M059J (cell line): ENCODE data around the gene SORL1. TPM values are rescaled to one million over a fixed set of nuclear protein-coding genes. Genes with fewer than 3 reads are reported as not detected.

Experiments
- DNase-seq: peaks from one replicate; pipeline ENCODE4 v3.0.0-alpha.2; 2012; ENCODE audit warnings: low read depth
- total RNA-seq: library from RNA; depleted of rRNA; stranded (reverse); fragments of >200 nt; shearing (Covaris generic); gene quantifications from 2 replicates; pipeline ENCODE4 v1.2.3, GENCODE V29; 2014

SORL1 gene
- total RNA-seq, 1 experiment from 2014 or later: 3.0 TPM

DNA sequence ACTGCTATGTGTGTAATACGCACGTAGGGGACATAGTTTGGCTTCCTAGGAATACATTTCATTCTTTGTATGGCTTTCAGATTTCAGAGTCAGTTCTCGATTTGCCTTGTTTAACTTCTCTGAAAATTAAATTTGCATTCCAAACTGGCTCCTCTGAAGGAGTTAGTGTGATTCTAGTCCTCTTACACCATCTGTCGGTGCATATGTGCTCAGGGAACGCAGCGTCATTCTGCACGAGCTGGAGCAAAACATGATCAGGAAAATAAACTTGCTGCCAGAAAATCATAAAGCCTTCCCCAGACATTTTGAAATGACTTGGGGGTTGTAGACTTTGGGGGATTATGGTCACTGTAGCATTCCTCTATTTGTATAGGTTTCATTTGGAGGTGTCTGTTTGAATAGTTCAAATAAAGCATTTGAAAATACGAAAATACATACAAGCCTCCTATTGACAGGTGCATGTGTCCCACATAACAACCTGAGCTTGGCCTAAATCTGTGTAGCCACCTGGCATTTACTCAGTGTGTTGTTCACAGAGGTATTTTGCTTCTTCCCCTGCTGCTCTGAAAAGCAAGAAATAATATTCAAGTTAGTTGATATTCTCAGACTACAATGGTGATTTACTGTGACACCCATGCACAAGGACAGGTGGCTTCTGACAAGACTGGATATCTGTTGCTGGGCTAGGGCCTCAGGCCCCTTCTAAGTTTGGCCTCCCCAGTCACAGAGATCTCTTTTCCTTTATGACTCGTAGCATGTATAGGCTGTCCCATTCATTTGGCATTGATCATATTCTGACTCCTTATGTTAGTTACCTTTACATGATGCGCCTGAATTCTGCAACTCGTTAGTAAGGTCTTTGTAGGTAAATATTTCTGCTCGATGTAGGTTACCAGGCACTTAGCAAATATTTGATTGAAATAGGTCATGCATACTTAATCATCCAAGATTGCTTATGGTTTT lies 82.3 kb downstream of the SORL1 start:
- DNase-seq: peak; percentile 27

DNA sequence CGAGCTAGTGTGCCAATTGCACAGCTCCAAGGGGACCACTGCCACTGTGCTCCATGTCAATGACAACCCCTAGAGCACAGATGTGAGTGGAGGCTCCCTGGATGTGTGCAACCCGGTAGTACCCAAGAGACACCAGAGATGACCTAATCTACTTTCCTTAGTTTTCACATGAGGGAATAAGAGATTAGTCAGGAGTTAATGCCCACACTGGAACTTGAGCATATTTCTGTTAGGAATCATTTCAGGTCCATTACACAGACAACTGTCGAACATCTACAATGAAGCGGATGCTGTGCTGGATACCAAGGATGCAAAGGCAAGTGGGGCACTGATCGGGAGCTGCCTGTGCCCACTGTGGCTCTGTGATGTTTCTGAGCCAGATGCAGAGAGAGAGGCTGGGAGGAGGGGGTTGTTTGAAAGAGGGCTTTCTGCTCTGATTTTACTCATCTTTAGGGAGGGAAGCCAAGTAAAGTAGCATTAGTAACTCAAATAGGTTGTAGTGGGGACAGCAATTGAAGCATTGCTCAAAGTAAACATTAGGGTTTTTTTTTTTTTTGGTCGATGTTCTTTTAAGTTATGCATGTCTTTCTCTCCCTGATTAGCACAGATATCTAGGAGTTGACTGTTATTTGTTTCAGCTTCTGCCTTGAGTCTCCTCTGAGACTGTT lies 83.1 kb downstream of the SORL1 start:
- DNase-seq: peak; percentile 39

DNA sequence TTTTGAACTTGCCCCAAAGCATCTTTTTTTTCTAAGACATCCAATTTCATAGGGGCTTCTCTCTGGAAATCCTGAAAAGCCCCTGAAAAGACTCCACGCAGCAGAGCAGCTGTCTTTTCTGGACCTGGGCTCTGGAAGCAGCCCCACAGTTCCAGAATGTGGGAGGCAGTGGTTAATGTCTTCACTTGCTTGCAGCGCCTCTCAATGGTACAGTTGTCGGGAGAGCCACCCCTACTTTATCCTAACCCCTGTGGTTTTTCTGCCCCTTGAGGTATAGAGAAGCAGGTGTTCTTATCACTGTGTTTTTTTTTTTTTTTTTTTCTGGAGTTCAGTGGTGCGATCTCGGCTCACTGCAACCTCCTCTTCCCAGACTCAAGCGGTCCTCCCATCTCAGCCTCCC lies 84.0 kb downstream of the SORL1 start:
- no peak for DNase-seq

DNA sequence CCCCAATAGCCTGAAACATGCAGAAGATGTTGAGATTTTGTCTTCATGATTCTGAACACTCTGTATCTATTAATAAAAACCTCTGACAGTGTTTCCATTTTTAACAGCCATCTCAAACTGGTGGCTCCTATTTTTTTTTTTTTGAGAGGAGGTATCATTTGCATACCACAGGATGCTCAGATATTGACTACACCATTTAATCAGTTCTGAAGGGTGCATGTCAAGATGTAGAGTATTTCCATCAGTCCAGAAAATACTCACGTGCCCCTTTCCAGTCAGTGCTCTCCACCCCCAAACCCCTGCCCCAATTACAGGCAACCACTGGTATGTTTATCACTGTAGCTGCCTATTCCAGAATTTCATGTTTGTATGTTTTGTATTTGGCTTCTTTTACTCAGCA lies 85.9 kb downstream of the SORL1 start:
- DNase-seq: no peak

DNA sequence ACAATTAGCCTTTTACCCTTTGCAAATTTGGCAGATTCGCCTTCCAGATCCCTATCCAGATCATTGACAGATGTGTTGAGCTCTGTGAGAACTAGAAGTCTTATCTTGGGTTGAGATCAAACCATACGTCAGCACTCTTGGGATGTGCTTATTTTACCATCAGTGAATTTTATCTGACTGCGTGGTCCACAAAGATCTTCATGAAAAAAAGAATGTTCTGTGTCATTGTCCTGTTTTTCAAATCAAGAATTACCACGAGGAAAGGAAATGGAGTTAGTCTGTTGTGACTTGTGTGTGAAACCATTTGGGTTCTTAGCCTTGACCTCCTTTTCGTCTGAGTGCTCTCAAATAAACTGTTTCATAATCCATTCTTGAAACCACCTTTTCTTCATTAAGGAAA lies 86.9 kb downstream of the SORL1 start:
- DNase-seq: no peak

DNA sequence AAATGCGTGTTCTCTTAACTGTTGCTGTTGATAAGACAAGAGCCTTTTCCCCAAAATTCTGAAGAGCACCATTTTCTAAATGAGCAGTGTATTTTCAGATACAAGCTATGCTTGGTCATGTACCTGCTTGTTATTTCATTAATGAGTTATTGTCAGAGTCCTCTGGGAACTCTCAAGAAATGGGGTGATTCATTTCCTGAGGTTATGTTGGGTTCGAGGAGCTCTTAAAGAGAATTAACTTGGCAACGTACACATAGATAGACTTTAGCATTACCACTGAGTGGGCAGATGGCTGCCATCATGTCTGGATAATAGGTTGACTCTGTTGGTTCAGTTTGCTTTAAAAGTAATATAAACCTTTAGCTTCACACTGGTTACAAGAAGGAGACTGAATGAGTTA lies 88.5 kb downstream of the SORL1 start:
- peak; percentile 70 for DNase-seq

DNA sequence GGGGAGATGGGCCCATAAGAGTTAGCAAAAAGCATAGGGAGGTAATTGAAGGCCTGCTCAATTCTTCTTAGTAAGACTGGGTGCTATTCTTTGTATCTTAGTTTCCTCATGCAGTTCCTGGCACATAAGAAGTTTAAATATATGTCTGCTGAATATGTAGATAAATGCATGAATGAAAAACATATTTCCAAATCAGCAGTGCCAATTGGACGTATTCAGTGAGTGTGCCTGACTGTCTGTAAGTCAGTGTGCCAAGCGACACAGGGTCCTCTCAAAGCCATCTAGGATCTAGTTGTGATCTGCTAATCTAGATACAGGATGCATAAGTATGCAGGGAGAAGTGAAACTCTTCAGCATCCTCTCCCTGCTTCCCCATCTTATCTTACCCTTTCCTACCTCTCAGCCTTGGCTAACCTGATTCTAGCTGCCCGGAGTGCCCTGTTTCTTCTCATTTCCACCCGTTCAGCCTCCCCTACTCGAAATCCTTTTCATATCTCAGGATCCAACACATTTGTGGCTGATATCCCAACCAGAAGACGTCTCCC lies 91.8 kb downstream of the SORL1 start:
- DNase-seq: no peak

DNA sequence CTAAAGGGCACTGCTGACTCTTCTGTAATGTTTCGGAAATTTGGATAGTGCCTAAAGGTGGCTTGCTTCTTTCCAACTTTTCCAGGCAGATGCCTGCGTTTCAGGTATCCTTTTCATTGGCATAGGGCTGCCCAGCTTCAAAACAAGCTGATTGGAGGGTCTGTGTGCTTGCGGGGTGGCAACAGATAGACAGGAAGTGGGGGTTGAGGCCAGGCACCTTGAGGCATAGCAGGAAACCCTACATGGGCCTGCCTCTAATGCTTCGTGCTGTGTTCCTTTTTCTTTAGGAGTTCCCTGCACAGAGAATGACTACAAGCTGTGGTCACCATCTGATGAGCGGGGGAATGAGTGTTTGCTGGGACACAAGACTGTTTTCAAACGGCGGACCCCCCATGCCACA lies 92.8 kb downstream of the SORL1 start:
- DNase-seq: no peak

DNA sequence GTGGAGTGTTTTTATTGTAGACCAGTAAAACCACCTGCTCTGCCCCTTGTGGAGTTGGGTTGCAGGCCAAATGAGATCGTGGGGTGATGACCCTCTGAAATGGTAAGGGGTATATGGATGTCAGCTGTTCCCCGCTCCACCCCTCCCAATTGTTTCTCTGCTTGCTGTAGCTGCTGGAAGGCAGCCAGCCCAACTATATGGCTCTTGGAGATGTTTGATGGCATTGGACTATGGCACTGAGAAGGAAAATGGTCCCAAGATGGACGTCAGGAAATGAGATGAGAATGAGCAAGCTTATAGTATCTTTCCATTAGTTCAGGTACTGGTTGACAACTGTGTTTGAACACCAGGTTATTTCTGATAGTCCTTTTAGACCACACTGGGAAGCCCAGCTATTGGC lies 95.5 kb downstream of the SORL1 start:
- DNase-seq: no peak

DNA sequence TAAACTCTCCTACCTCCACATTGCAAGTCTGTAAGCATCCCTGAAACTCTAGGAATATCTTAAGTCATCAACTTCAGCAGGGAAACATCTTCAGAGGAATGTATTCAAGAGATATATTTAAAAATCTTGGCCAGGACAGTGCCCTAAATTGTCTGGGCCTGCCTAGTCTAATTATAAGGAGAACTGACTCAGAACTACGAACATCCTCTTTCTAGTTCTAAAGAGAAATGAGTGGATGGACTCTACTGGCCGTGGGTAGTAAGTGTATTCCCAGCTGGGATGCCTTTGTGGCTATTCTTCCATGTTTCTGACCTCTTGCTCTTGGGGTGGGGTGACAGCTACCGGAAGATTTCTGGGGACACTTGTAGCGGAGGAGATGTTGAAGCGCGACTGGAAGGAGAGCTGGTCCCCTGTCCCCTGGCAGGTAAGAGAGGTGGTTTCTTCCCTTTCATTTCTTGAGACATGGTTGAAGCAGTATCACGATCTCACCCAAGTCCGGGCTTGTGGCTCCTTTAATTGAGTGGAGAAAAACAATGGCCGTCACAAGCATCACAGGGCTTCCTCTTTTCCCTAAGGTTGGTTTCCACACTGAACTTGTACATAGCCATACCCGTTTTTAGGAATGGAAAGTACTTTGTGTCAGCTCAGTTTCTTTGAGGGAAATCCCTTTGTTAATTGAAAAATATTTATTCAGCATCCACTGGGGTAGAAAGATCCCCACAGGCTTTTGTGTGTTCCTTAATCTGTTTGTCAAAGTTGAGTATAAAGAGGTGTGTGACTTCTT lies 98.3 kb downstream of the SORL1 start:
- DNase-seq: no peak

DNA sequence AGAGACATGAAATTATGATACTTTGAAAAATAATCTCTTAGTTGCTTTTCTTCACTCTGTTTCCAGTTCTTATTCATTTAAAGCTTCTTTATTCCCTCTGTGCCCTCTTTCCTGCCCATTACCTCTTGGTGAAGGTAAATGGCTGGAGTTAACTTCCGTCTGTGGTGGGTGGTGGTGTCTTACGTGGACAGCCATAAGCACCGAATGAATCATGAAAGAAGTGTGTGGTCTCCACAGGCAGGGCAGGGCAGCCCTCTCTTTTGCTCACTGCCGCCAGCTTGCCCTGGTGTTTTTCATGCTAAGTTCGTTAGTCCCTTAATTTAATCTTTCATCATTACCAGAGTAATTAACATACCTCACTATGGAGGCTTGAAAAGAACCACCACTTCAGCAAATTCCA lies 99.3 kb downstream of the SORL1 start:
- no peak for DNase-seq

DNA sequence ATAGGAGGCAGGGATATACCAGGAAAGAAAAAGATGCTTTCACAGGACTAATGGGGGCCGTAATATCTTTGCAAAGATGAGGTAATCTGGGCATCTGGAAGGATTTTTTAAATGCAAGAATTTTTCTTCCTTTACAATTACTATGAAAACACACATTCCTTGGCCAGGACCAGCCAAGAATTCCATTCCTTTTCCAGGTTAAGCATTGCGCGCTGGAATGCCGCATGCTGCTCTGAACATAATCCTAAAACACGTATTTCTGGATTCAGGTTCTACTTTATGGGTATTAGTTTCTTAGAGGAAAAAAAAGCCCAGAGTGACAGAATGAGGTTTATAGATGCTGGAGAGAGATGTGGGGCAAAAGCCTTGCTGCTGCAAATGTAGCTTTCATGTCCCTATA lies 100.0 kb downstream of the SORL1 start:
- DNase-seq: no peak

DNA sequence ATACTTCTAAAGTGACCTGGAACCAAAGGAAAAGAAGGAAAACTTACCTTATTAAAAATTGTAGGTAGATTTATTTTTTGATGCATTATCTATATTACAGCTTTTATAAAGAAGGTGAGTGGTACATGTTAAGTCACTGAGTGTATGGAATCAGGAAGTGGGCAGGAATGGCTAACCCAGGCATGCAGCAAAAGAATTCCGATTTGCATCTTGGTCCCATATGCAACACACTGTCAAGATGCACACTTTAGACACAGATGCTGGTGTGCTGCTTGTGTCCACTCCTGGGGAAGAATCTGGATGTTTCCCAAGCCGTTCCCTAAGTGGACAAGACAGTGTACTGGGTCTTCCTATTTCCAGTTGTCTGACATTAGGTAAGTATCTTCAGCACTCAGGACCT lies 100.5 kb downstream of the SORL1 start:
- no peak for DNase-seq

DNA sequence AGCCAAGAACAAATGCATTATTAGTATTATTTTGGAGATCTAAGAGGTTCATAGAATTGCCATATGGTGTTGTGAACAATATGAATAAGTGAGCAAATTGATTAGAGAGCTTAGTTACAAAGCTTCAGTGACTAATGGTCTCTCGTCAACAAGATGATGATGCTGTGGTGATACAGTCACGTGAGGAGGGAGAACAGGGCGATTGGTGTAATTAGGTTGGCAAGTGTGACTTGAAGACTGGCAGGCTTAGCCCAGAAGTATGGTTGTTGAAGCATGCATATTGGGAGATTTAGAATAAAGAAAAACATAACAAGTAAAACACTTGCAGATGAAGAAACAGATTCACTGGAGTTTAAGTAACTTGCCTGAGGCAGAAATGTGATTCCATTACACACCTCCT lies 101.3 kb downstream of the SORL1 start:
- no peak for DNase-seq

DNA sequence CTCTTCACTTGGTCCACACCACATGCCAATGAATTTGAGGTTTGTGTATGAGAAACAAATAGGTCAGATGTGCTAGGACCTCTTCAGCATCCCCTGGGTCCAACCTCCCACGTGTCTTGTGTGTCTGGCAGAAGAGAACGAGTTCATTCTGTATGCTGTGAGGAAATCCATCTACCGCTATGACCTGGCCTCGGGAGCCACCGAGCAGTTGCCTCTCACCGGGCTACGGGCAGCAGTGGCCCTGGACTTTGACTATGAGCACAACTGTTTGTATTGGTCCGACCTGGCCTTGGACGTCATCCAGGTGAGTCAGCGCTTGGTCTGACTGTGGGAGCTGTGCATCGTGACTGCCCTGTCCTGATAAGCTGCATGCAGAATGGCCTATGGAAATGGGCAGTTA lies 101.7 kb downstream of the SORL1 start:
- DNase-seq: peak; percentile 77

DNA sequence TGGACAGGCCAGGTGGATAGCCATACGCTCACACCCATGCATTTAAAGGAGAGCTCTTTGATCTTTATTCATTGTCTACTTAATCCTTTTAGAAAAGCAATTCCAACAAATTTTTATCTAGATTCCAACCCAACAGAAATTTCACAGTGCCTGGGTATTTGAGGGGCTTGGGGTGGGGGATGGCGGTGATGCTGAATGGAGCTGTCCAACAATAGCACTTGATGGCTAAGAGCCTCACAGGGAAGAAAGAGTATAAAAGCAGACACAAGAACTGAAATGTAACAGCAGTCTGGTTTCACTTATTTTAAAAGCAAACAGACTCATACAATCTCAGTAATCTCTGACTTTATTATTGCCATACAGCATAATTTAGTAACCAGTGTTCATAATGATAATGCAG lies 102.4 kb downstream of the SORL1 start:
- DNase-seq: no peak

DNA sequence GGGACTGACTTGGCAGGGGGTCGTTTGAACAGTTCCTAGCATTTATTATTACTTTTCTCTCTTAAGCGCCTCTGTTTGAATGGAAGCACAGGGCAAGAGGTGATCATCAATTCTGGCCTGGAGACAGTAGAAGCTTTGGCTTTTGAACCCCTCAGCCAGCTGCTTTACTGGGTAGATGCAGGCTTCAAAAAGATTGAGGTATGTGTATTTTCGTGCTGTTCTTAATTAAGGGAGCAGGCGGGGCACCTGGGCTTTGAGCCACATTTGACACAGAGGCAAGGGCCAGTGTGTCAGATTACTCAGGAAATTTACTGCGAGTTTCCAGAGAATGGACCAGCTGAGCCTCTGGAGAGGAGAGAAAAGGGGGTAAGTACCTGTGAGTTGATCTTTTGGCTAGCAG lies 103.0 kb downstream of the SORL1 start:
- DNase-seq: no peak

DNA sequence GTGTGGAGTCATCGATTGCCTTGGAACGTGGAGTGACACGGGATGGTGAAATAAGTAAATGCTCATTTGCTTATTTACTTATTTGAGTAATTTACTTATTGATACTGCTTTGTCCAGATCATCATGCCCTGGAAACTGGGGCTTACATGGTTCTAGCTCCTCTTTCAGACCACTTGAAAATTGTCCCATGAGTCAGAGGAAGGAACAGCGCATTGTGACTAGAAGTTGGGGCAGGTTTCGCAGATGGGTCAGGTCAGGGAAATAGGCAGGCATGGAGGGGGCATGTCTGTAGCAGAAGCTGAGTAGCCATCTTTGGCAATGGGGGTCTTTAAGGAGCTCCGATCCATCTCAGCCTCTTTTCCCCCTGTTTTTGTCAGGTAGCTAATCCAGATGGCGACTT lies 104.8 kb downstream of the SORL1 start:
- DNase-seq: no peak

DNA sequence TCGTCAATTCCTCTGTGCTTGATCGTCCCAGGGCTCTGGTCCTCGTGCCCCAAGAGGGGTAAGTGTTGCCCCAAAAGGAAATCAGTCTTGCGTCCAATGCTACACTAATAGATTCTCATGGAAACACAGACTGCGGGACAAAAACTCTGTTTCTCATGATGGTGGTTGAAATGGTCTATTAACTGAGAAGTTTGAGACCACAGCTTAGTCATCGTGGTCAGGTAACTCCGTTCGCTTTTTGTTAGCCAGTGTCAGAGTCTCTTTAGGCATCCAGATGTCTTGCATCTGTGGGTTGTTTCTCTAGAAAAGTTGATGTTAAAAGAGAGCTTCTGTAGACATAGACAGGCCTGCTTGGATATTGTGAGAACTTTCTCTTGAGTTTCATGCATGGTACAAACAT lies 105.2 kb downstream of the SORL1 start:
- DNase-seq: peak; percentile 44

DNA sequence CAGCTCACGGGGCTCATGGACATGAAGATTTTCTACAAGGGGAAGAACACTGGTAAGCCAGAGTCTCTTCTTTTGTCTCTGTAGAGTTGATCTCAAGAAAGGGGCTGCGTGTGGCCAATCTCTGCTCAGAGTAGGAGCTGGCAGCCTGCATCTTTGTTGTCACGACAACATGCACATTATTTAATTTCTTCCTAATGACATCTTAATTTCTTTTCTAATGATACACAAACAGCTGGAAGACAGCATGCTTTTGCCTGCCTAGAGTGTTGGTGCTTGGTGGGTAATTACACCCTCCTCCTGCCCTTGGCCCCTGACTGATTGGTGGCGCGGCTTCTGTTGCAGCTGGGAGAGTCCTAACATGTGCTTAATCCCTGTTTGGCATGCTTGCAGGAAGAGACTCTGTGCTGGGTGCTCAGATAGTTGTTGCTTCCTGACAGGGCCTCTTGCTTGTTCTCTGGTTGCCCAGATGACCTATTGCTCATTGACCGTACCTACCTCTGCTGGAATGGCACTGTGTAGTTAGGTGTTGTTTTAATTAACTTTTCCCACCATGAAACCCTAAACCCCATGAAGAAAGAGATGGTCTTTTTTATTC lies 107.6 kb downstream of the SORL1 start:
- no peak for DNase-seq

DNA sequence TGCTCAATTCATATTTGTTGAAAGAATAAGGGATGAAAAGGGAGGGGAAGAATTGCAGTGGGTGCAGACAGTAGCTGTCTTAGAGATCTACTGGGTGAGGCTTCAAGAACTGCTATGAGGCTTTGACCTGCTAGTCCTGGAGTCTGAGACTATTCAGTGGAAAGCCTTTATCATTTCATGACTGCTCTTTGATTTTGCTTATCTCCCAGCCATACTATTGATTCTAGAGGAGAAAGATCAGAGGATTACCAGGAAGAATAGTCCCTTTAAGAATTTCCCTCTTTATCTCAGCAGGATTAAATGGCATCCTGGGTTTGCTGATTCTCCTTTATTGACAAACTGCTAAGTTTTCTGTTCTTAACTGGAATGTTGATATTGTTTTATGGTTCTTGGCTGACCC lies 108.1 kb downstream of the SORL1 start:
- DNase-seq: no peak

DNA sequence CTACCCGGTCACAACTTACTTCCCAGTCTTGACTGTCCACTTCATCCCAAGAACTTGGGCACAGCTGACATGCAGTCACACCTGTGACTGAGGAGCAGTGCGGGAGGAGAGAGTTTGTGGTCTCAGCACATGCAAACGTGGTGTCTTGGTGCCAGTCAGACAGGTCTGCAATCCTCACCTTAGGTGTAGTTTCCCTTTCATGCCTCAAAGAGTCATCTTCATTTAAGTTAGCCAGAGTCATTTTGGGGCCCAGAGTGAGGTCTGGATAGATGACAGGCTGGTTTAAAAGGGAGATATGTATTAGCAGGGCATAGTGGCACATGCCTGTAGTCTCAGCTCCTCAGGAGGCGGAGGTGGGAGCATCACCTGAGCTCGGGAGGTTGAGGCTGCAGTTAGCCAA lies 109.1 kb downstream of the SORL1 start:
- no peak for DNase-seq
